DMS153 treated with DMSO at 0.1 percent for 48 hours (cell line): ENCODE data around the gene NEDD4L.

Source experiments
- DNase-seq: peaks from one replicate; lab custom pipeline; 2025; ENCODE audit not compliant: unreplicated experiment; lab: John Stamatoyannopoulos, UW

The NEDD4L gene

DNA sequence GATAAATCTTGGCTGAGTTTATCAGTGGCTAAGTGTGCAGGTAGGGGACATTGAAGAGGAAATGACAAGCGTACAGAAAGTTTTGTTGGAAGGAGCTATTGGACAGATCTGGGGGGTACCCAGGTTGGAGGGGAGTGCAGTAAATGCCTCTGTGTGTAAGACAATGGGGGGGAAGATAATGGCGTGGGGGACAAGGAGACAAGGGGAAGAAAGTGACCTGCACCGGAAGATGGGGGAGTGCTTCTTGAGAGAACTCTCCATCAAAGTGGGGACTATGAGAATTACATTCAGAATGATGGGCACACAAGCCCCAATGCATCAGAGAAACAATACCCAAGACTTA, 394.9 kb downstream of the NEDD4L start:
- DNase-seq, result no peak

DNA sequence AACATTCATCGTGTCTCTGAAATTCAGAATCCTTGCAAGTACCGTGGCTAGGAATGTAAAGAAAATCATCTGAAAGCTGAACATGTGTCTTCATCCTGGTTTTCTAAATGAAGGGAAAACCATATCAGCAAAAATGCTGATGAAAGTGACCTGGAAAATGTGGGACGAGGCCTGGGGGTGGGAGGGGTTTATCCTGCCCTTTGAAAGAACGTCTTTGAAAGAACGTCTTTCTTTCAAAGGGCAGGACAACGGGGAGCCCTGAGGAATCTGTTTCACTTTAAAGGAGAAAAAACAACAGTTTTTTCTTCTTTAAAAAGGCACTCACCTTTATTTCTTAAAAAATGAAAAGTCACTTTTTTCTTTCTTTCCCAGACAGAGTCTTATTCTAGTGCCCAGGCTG, 399.6 kb downstream of the NEDD4L start:
- DNase-seq, result no peak

DNA sequence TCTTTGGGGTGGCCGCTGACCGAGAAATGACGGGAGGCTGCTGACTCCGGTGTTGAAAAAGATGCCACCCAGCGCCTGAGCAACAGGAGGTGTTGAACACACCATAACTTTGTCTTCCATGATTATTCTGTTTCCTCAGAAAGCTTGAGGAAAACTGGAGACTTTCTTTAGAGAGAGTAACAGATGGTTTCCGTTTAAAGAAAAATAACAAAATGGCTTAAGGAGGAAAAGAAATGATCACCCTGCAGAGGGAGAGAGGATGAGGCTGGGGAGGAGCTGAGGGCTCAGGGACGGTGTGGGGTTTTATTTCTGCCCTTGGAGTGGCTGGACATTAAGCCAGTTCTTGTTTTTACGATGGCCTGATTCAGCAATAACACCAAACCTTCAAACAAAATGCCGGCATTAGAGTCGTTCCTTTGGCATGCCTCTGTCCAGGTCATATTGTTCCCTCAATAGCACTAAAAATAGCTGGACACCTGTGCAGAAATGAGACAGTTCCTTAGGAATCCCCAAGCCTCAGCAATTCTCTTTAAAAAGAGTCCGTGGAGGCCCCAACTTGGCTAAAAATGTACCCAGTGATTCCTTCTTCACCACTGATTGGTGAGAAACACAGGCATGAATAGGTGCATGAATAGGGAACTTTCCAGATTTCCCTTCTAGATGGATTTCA, 402.5 kb downstream of the NEDD4L start:
- no peak for DNase-seq

DNA sequence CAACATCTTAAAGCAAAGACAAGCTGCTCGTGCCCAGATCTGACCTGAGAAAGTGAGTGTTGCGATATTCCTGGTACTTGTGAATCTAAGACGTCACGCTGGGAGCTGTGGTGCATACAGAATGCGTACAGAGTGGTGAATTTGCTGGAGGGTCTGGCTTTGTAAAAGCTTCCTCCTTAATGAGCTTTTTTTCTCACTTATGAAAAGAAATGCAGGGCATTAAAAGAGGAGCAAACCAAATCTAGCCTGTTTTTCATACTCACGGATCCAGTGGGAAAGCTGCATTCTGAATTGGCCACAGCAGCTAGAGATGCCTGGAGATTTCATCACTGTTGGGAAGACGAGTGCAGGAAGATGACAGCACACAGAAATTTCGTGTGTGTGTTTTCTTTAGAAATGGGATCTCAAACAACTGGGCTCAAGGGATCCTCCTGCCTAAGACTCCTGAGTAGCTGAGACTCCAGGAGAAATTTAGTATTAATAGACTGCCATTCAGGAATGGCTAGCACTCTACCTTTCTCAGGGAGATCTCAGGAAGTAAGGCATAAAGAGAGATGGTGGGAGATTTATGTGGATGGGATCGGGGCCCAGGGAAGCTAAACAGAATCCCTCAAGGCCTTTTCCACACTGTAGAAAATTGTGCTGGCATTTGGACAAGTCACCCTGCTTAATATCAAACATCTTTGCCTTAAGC, 403.5 kb downstream of the NEDD4L start:
- DNase-seq, result no peak

DNA sequence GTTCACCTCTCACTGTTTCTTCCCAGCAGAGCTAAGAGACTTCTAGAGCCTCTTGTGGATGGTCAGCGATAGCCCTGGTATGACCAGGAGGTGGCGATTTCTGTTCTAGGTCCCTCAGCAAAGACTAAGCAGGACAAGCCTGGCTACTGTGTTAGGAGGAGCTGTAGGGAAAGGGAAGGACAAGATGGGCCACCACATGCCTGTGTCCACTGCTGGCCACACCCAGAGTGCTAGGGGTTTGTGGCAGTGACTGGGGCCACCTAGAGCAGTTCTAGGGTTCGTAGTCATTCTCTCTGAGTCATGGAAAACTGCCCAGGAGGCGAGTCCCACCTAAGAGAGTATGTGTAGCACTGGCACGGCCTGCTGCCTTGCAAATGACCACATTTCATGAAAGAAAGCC, 405.4 kb downstream of the NEDD4L start:
- no peak for DNase-seq
